ENCODE results near the gene TRMT44.
A peak's percentile ranks its signal among the peaks of the same experiment; 100 is the strongest.

The TRMT44 gene

GRCh38 chr4:8437281-8437680, 3.3 kb upstream of the TRMT44 start:
- DNase-seq, result peak; percentile 42

- no peak for DNase-seq
Measured at GRCh38 chr4:8438743-8439142, 1.8 kb upstream of the TRMT44 start.

GRCh38 chr4:8439168-8439567, 1.4 kb upstream of the TRMT44 start:
- no peak for DNase-seq

GRCh38 chr4:8439914-8440491, 574 bp upstream of the TRMT44 start:
- DNase-seq, result no peak

GRCh38 chr4:8441499-8442091, 1.0 kb downstream of the TRMT44 start:
- DNase-seq, result no peak

GRCh38 chr4:8442596-8443358, 2.2 kb downstream of the TRMT44 start:
- no peak for DNase-seq

- no peak for DNase-seq
Measured at GRCh38 chr4:8443801-8444200, 3.2 kb downstream of the TRMT44 start.

- DNase-seq, result no peak
Measured at GRCh38 chr4:8446122-8446521, 5.5 kb downstream of the TRMT44 start.

- DNase-seq, result no peak
Measured at GRCh38 chr4:8451440-8452182, 11.0 kb downstream of the TRMT44 start.

GRCh38 chr4:8453957-8454356, 13.4 kb downstream of the TRMT44 start:
- DNase-seq, result no peak

GRCh38 chr4:8457646-8458252, 17.2 kb downstream of the TRMT44 start:
- no peak for DNase-seq

- no peak for DNase-seq
Measured at GRCh38 chr4:8459867-8460445, 19.4 kb downstream of the TRMT44 start.

GRCh38 chr4:8461086-8461485, 20.5 kb downstream of the TRMT44 start:
- no peak for DNase-seq

- no peak for DNase-seq
Measured at GRCh38 chr4:8461616-8462015, 21.0 kb downstream of the TRMT44 start.

GRCh38 chr4:8463811-8464210, 23.2 kb downstream of the TRMT44 start:
- DNase-seq, result no peak

GRCh38 chr4:8464381-8464780, 23.8 kb downstream of the TRMT44 start:
- DNase-seq, result no peak

GRCh38 chr4:8465615-8466611, 25.3 kb downstream of the TRMT44 start:
- no peak for DNase-seq

GRCh38 chr4:8467016-8467415, 26.4 kb downstream of the TRMT44 start:
- DNase-seq, result no peak

GRCh38 chr4:8468746-8469535, 28.4 kb downstream of the TRMT44 start:
- peak; percentile 83 for DNase-seq

- no peak for DNase-seq
Measured at GRCh38 chr4:8469550-8469949, 29.0 kb downstream of the TRMT44 start.

Measured in eye (tissue), 1 donor.